ENCODE data around the gene DUSP2.

The DUSP2 gene

GRCh38 chr2:96124406-96125265 lies 20.6 kb downstream of the DUSP2 start:
- Histone ChIP-seq H3K27ac (ENCODE audit: insufficient read depth in 1 of 2, low read depth in 1 of 2, low read length in 2 of 2, poor library complexity in 1 of 2, severe bottlenecking in 2 of 2) (no peak overlapping the region), H3K4me1 (ENCODE audit: control extremely low read depth in 1 of 4, control insufficient read depth in 4 of 4, insufficient read depth in 4 of 4, low read length in 3 of 4) (peaks cover 0 to 13% (median 11%) of the 10 kb centered on the region in 4 experiments), H3K4me3 (ENCODE audit: control insufficient read depth in 1 of 7, extremely low read depth in 1 of 7, insufficient read depth in 4 of 7, low read depth in 2 of 7, low read length in 6 of 7) (no peak overlapping the region), H3K27me3 (replicated peaks in 2 of 5; ENCODE audit: control insufficient read depth in 4 of 5, insufficient read depth in 5 of 5, low read length in 4 of 5) (peaks cover 0 to 6% (median 0%) of the 10 kb centered on the region in 5 experiments), H3K36me3 (ENCODE audit: control insufficient read depth in 4 of 4, insufficient read depth in 4 of 4, low read length in 3 of 4) (no peaks in the 10 kb centered on the region), H3K9me3 (ENCODE audit: control extremely low read depth in 1 of 5, control insufficient read depth in 4 of 5, insufficient read depth in 2 of 5, low read depth in 1 of 5, low read length in 4 of 5) (no peaks in the 10 kb centered on the region)
- 97% methylated on average over 10 of the region's 14 CpGs for WGBS (ENCODE audit: insufficient coverage)
- no peak for DNase-seq
- ChIA-PET CTCF (interaction anchor here (2.0 kb wide), 1 partner anchor 9 kb away, joined by 5 read pairs; no protein-coding TSS in a partner anchor), POLR2A (no interaction called here)

- no peak overlapping the region for H3K27ac ChIP-seq (ENCODE audit: insufficient read depth in 1 of 2, low read depth in 1 of 2, low read length in 2 of 2, poor library complexity in 1 of 2, severe bottlenecking in 2 of 2)
- H3K36me3 ChIP-seq (ENCODE audit: control insufficient read depth in 4 of 4, insufficient read depth in 4 of 4, low read length in 3 of 4), result no peaks in the 10 kb centered on the region
- no peaks in the 10 kb centered on the region for H3K9me3 ChIP-seq (ENCODE audit: control extremely low read depth in 1 of 5, control insufficient read depth in 4 of 5, insufficient read depth in 2 of 5, low read depth in 1 of 5, low read length in 4 of 5)
- peaks cover 0 to 16% (median 13%) of the 10 kb centered on the region in 4 experiments for H3K4me1 ChIP-seq (ENCODE audit: control extremely low read depth in 1 of 4, control insufficient read depth in 4 of 4, insufficient read depth in 4 of 4, low read length in 3 of 4)
- DNase-seq, result no peak
- H3K4me3 ChIP-seq (ENCODE audit: control insufficient read depth in 1 of 7, extremely low read depth in 1 of 7, insufficient read depth in 4 of 7, low read depth in 2 of 7, low read length in 6 of 7), result no peak overlapping the region
- WGBS (ENCODE audit: insufficient coverage), result 97% methylated on average over 10 of the region's 11 CpGs
- ChIA-PET POLR2A (no interaction called here), CTCF (interaction anchor here (2.0 to 2.1 kb wide), 2 partner anchors 10 to 15 kb away, joined by 5 to 8 read pairs; partner anchors contain the start of gene ASTL)
- peaks cover 0 to 6% (median 0%) of the 10 kb centered on the region in 5 experiments for H3K27me3 ChIP-seq (replicated peaks in 2 of 5; ENCODE audit: control insufficient read depth in 4 of 5, insufficient read depth in 5 of 5, low read length in 4 of 5)
Measured at GRCh38 chr2:96123936-96124335, 21.3 kb downstream of the DUSP2 start.

DNA sequence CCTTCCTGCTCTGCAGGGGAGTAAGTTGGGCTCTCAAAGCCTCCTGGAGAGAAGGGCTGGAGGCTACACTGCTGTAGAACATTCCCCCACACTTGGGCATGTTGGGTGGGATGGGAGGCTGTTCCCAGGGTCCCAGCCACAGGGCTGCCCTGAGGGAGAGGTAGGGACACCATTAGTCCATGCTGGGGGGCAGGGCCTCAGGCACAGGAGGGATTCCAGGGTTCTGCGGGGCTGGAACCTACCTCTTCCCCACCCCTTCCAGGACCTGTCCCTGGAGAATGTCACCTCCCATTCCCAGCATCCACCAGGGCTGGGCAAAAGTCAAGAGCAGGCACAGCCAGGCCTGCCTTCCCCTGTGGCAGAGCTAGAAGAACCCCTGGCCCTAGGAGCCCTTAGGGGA lies 21.9 kb downstream of the DUSP2 start:
- Histone ChIP-seq H3K4me3 (ENCODE audit: control insufficient read depth in 1 of 7, extremely low read depth in 1 of 7, insufficient read depth in 4 of 7, low read depth in 2 of 7, low read length in 6 of 7) (no peak overlapping the region), H3K9me3 (ENCODE audit: control extremely low read depth in 1 of 5, control insufficient read depth in 4 of 5, insufficient read depth in 2 of 5, low read depth in 1 of 5, low read length in 4 of 5) (no peaks in the 10 kb centered on the region), H3K36me3 (ENCODE audit: control insufficient read depth in 4 of 4, insufficient read depth in 4 of 4, low read length in 3 of 4) (no peaks in the 10 kb centered on the region), H3K4me1 (ENCODE audit: control extremely low read depth in 1 of 4, control insufficient read depth in 4 of 4, insufficient read depth in 4 of 4, low read length in 3 of 4) (peaks cover 0 to 16% (median 13%) of the 10 kb centered on the region in 4 experiments), H3K27me3 (replicated peaks in 2 of 5; ENCODE audit: control insufficient read depth in 4 of 5, insufficient read depth in 5 of 5, low read length in 4 of 5) (peaks cover 0 to 8% (median under 1%) of the 10 kb centered on the region in 5 experiments), H3K27ac (ENCODE audit: insufficient read depth in 1 of 2, low read depth in 1 of 2, low read length in 2 of 2, poor library complexity in 1 of 2, severe bottlenecking in 2 of 2) (no peak overlapping the region)
- no peak for DNase-seq
- ChIA-PET CTCF (interaction anchor here (1.0 to 2.1 kb wide), 3 partner anchors 10 to 82 kb away, joined by 3 to 8 read pairs (median 5); partner anchors contain the start of gene ASTL), POLR2A (no interaction called here)
- 83% methylated on average over 1 of the region's 1 CpG for WGBS (ENCODE audit: insufficient coverage)

GRCh38 chr2:96122391-96122790 lies 22.8 kb downstream of the DUSP2 start:
- no peak for DNase-seq
- CTCF ChIA-PET, result interaction anchor here (1.0 to 2.1 kb wide), 3 partner anchors 11 to 83 kb away, joined by 3 to 8 read pairs (median 5); partner anchors contain the start of gene ASTL
- Histone ChIP-seq H3K9me3 (ENCODE audit: control extremely low read depth in 1 of 5, control insufficient read depth in 4 of 5, insufficient read depth in 2 of 5, low read depth in 1 of 5, low read length in 4 of 5) (no peaks in the 10 kb centered on the region), H3K27me3 (replicated peaks in 2 of 5; ENCODE audit: control insufficient read depth in 4 of 5, insufficient read depth in 5 of 5, low read length in 4 of 5) (peaks cover 0 to 13% (median 7%) of the 10 kb centered on the region in 5 experiments), H3K4me3 (ENCODE audit: control insufficient read depth in 1 of 7, extremely low read depth in 1 of 7, insufficient read depth in 4 of 7, low read depth in 2 of 7, low read length in 6 of 7) (no peak overlapping the region), H3K4me1 (ENCODE audit: control extremely low read depth in 1 of 4, control insufficient read depth in 4 of 4, insufficient read depth in 4 of 4, low read length in 3 of 4) (peaks cover 0 to 19% (median 16%) of the 10 kb centered on the region in 4 experiments), H3K27ac (ENCODE audit: insufficient read depth in 1 of 2, low read depth in 1 of 2, low read length in 2 of 2, poor library complexity in 1 of 2, severe bottlenecking in 2 of 2) (no peak overlapping the region), H3K36me3 (ENCODE audit: control insufficient read depth in 4 of 4, insufficient read depth in 4 of 4, low read length in 3 of 4) (no peaks in the 10 kb centered on the region)
- WGBS (ENCODE audit: insufficient coverage), result 92% methylated on average over 4 of the region's 5 CpGs
- POLR2A ChIA-PET, result no interaction called here

GRCh38 chr2:96121414-96121813 lies 23.8 kb downstream of the DUSP2 start:
- Histone ChIP-seq H3K27me3 (replicated peaks in 2 of 5; ENCODE audit: control insufficient read depth in 4 of 5, insufficient read depth in 5 of 5, low read length in 4 of 5) (peaks cover 0 to 21% (median 7%) of the 10 kb centered on the region in 5 experiments), H3K27ac (ENCODE audit: insufficient read depth in 1 of 2, low read depth in 1 of 2, low read length in 2 of 2, poor library complexity in 1 of 2, severe bottlenecking in 2 of 2) (no peak overlapping the region), H3K4me1 (ENCODE audit: control extremely low read depth in 1 of 4, control insufficient read depth in 4 of 4, insufficient read depth in 4 of 4, low read length in 3 of 4) (peaks cover 0 to 28% (median 23%) of the 10 kb centered on the region in 4 experiments), H3K9me3 (ENCODE audit: control extremely low read depth in 1 of 5, control insufficient read depth in 4 of 5, insufficient read depth in 2 of 5, low read depth in 1 of 5, low read length in 4 of 5) (no peaks in the 10 kb centered on the region), H3K36me3 (ENCODE audit: control insufficient read depth in 4 of 4, insufficient read depth in 4 of 4, low read length in 3 of 4) (no peaks in the 10 kb centered on the region), H3K4me3 (ENCODE audit: control insufficient read depth in 1 of 7, extremely low read depth in 1 of 7, insufficient read depth in 4 of 7, low read depth in 2 of 7, low read length in 6 of 7) (no peak overlapping the region)
- DNase-seq, result no peak
- 96% methylated on average over 4 of the region's 4 CpGs for WGBS (ENCODE audit: insufficient coverage)
- POLR2A ChIA-PET, result no interaction called here
- CTCF ChIA-PET, result interaction anchor here (1.3 to 1.7 kb wide), 2 partner anchors 9 to 53 kb away, joined by 3 read pairs; no protein-coding TSS in a partner anchor

DNA sequence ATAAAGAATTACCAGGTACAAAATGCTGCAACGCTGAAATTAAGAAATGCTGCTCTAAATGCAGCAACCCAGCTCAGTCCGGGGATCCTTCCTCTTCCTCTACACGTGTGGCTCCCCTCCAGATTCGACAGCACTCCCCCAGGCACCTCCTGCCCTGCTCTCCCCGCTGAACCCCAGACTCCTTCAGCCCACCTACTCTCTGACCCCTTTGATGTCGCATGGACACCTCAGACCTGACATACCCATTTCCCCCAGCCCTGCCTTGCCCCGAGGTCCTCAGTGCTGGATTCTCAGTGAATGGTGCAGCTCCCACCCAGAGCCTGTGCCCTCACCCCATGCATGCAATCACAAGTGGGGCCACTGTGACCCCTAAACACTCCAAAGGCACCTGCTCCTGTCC lies 24.2 kb downstream of the DUSP2 start:
- POLR2A ChIA-PET, result no interaction called here
- no peak for DNase-seq
- CTCF ChIA-PET, result interaction anchor here (1.3 to 1.7 kb wide), 2 partner anchors 9 to 54 kb away, joined by 3 read pairs; no protein-coding TSS in a partner anchor
- Histone ChIP-seq H3K27ac (ENCODE audit: insufficient read depth in 1 of 2, low read depth in 1 of 2, low read length in 2 of 2, poor library complexity in 1 of 2, severe bottlenecking in 2 of 2) (no peak overlapping the region), H3K9me3 (ENCODE audit: control extremely low read depth in 1 of 5, control insufficient read depth in 4 of 5, insufficient read depth in 2 of 5, low read depth in 1 of 5, low read length in 4 of 5) (peaks cover 0 to under 1% (median 0%) of the 10 kb centered on the region in 5 experiments), H3K4me3 (ENCODE audit: control insufficient read depth in 1 of 7, extremely low read depth in 1 of 7, insufficient read depth in 4 of 7, low read depth in 2 of 7, low read length in 6 of 7) (no peak overlapping the region), H3K4me1 (ENCODE audit: control extremely low read depth in 1 of 4, control insufficient read depth in 4 of 4, insufficient read depth in 4 of 4, low read length in 3 of 4) (peaks cover 0 to 29% (median 27%) of the 10 kb centered on the region in 4 experiments), H3K27me3 (replicated peaks in 2 of 5; ENCODE audit: control insufficient read depth in 4 of 5, insufficient read depth in 5 of 5, low read length in 4 of 5) (peaks cover 0 to 25% (median 7%) of the 10 kb centered on the region in 5 experiments), H3K36me3 (ENCODE audit: control insufficient read depth in 4 of 4, insufficient read depth in 4 of 4, low read length in 3 of 4) (no peaks in the 10 kb centered on the region)
- WGBS (ENCODE audit: insufficient coverage), result 44% methylated on average over 7 of the region's 7 CpGs
